MM.1S (cell line): Measurements from ENCODE around the gene HOXB6.

ENCODE experiments used
- DNase-seq: peaks from one replicate; pipeline ENCODE4 v3.0.0-alpha.2; 2015
- H2AFZ ChIP-seq: fragments of 300-600 bp; sonication (generic); 2 replicates; pipeline ENCODE4 v1.6.0; 2016; ENCODE audit warnings: antibody characterized with exemption, low read length
- H3F3A ChIP-seq: fragments of 300-600 bp; sonication (generic); 2 replicates; pipeline ENCODE4 v1.6.1; 2016; ENCODE audit warnings: mild to moderate bottlenecking, antibody characterized with exemption, low read length, moderate library complexity, mixed read lengths; ENCODE audit not compliant: insufficient read depth
- H3K27ac ChIP-seq: fragments of 300-600 bp; sonication (generic); 2 replicates; pipeline ENCODE4 v1.5.1; 2016; ENCODE audit warnings: mild to moderate bottlenecking, low read length
- H3K27me3 ChIP-seq: fragments of 300-600 bp; sonication (generic); replicated peaks from 2 replicates; pipeline ENCODE4 v1.6.0; 2016; ENCODE audit warnings: low read length; ENCODE audit not compliant: insufficient read depth
- H3K36me3 ChIP-seq: fragments of 300-600 bp; sonication (generic); replicated peaks from 2 replicates; pipeline ENCODE4 v1.6.1; 2016; ENCODE audit warnings: mild to moderate bottlenecking, low read length, mixed read lengths; ENCODE audit not compliant: insufficient read depth
- H3K4me1 ChIP-seq: fragments of 300-600 bp; sonication (generic); 2 replicates; pipeline ENCODE4 v1.6.1; 2016; ENCODE audit warnings: low read length, mixed read lengths
- H3K4me2 ChIP-seq: fragments of 300-600 bp; sonication (generic); 2 replicates; pipeline ENCODE4 v1.6.0; 2016; ENCODE audit warnings: low read depth, low read length
- H3K4me3 ChIP-seq: fragments of 300-600 bp; sonication (generic); 2 replicates; pipeline ENCODE4 v1.5.1; 2016; ENCODE audit warnings: low read length, mixed read lengths
- H3K79me2 ChIP-seq: fragments of 300-600 bp; sonication (generic); 2 replicates; pipeline ENCODE4 v1.6.1; 2016; ENCODE audit warnings: mixed run types, low read length, mixed read lengths
- H3K9ac ChIP-seq: fragments of 300-600 bp; sonication (generic); 2 replicates; pipeline ENCODE4 v1.6.1; 2016; ENCODE audit warnings: low read length, mixed read lengths
- H3K9me2 ChIP-seq: fragments of 300-600 bp; sonication (generic); replicated peaks from 2 replicates; pipeline ENCODE4 v1.6.1; 2016; ENCODE audit warnings: mild to moderate bottlenecking, low read length, mixed read lengths; ENCODE audit not compliant: insufficient read depth
- H3K9me3 ChIP-seq: fragments of 300-600 bp; sonication (generic); replicated peaks from 2 replicates; pipeline ENCODE4 v1.6.1; 2016; ENCODE audit warnings: mild to moderate bottlenecking, low read length, mixed read lengths; ENCODE audit not compliant: insufficient read depth
- H4K20me1 ChIP-seq: fragments of 300-600 bp; sonication (generic); 2 replicates; pipeline ENCODE4 v1.6.1; 2016; ENCODE audit warnings: mild to moderate bottlenecking, low read length, moderate library complexity, mixed read lengths; ENCODE audit not compliant: insufficient read depth
- EZH2 ChIP-seq: fragments of 300-600 bp; sonication (generic); optimal IDR thresholded peaks from 2 replicates; pipeline ENCODE3; 2017; ENCODE audit warnings: low read depth, mild to moderate bottlenecking, antibody characterized with exemption, low read length, mixed read lengths
- EZH2phosphoT487 ChIP-seq: fragments of 300-600 bp; sonication (generic); IDR thresholded peaks from 2 replicates; pipeline ENCODE4 v1.6.1; 2018; ENCODE audit warnings: antibody characterized with exemption, low read length
- TF ChIP-seq, protein P1 (sequence below): fragments of 300-600 bp; sonication (generic); IDR thresholded peaks from 2 replicates; pipeline ENCODE4 v1.5.1; 2016; ENCODE audit warnings: antibody characterized with exemption, low read length, mixed read lengths

Gene HOXB6

GRCh38 chr17:48571826-48572417 lies 32.9 kb downstream of the HOXB6 start:
- Histone ChIP-seq H3K27ac (no peak overlapping the region), H3K79me2 (peaks cover 6% of the 10 kb centered on the region), H4K20me1 (no peaks in the 10 kb centered on the region), H3K4me3 (no peak overlapping the region), H3K4me1 (peaks cover 8% of the 10 kb centered on the region), H3K27me3 (no peaks in the 10 kb centered on the region), H3K36me3 (no peaks in the 10 kb centered on the region), H3K4me2 (no peak overlapping the region), H3K9me2 (no peaks in the 10 kb centered on the region), H2AFZ (no peak overlapping the region), H3K9ac (no peak overlapping the region), H3F3A (no peaks in the 10 kb centered on the region), H3K9me3 (no peaks in the 10 kb centered on the region)
- TF ChIP-seq EZH2phosphoT487 (no peak), EZH2 (no peak)
- TF ChIP-seq, protein P1, sequence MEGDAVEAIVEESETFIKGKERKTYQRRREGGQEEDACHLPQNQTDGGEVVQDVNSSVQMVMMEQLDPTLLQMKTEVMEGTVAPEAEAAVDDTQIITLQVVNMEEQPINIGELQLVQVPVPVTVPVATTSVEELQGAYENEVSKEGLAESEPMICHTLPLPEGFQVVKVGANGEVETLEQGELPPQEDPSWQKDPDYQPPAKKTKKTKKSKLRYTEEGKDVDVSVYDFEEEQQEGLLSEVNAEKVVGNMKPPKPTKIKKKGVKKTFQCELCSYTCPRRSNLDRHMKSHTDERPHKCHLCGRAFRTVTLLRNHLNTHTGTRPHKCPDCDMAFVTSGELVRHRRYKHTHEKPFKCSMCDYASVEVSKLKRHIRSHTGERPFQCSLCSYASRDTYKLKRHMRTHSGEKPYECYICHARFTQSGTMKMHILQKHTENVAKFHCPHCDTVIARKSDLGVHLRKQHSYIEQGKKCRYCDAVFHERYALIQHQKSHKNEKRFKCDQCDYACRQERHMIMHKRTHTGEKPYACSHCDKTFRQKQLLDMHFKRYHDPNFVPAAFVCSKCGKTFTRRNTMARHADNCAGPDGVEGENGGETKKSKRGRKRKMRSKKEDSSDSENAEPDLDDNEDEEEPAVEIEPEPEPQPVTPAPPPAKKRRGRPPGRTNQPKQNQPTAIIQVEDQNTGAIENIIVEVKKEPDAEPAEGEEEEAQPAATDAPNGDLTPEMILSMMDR = no peak
- DNase-seq = no peak

DNA sequence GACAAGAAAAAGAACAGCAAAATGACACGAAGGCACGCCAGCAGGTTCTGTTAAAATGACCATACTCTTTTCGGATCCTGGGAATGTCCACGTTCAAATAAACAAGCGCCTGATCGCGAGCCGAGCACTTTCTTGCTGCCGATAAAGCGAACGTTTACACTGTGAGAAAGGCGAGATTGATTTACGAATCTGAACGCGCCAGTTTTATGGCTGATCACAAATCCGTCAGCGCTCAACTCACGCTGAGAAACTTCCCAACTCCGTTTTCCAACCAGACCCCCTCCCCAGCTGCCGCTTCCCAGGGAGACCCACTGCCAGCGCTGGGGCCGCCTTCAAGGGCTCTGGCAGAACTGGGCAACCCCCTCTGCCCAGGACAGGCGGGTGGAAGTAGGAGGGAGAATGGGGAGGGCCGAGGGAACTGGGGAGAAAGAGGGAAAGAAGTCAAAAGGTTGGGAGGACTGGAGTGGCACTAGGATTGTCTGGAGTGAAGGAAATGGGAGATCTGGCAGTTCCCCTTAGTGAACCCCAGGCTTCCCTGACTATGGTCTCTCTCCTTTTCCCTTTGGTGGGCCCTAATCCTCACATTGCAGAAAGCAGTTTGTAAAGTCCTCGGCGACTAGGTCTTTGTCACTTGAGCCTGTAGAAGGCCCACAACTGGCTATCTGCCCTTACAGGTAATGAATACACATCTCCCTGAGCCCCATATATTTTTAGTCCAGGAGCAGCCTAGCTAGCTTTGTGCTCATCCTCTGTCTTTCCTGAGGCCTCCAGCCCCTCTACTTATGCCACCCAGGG lies 33.6 kb downstream of the HOXB6 start:
- H3K27me3 ChIP-seq = no peaks in the 10 kb centered on the region
- no peak for TF ChIP-seq EZH2phosphoT487
- TF ChIP-seq, protein P1 = no peak
- TF ChIP-seq EZH2 = no peak
- H4K20me1 ChIP-seq = no peaks in the 10 kb centered on the region
- H3K4me2 ChIP-seq = no peak overlapping the region
- no peaks in the 10 kb centered on the region for H3K9me3 ChIP-seq
- H3F3A ChIP-seq = no peaks in the 10 kb centered on the region
- H3K36me3 ChIP-seq = no peaks in the 10 kb centered on the region
- H3K9ac ChIP-seq = no peak overlapping the region
- 0 out of 2 replicates have a peak, but pooled peaks cover 3% of the 10 kb centered on the region for H3K79me2 ChIP-seq
- H3K9me2 ChIP-seq = no peaks in the 10 kb centered on the region
- H3K4me1 ChIP-seq = peaks cover 6% of the 10 kb centered on the region
- no peak overlapping the region for H2AFZ ChIP-seq
- no peak overlapping the region for H3K4me3 ChIP-seq
- H3K27ac ChIP-seq = no peak overlapping the region
- no peak for DNase-seq

DNA sequence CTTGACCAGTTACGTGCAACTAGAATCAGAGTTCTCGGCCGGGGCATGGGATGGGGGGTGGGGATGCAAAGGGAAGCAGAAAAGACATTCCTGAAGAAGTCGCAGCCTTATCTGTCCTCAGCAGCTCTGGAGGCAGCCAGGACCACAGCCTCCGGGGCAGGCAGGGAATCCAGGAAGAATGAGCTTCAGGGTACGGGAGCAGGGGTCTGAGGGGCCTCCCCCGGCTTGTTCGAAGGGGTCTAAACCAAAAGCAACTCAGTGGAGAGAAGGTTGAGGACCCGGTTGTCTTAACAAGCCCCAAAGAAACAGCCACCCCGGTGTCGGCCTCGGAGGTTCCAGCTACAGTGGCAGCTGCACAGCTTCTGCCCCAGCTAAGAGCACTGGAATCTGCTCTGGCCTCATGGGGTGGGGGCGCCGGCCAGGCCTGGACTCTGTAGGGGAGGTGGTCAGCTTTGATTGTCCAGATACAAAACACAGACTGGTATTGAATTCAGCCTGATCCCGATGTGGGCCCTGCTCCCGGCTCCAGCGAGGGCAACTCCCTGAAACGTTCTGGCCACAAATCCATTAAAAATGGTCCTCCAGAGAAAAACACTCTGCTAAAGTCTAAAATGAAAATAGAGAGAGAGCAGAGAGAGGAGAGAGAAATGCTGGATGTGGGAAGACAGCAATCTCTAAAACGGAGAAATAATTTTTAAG lies 34.3 kb downstream of the HOXB6 start:
- Histone ChIP-seq H3F3A (no peaks in the 10 kb centered on the region), H3K36me3 (no peaks in the 10 kb centered on the region), H3K79me2 (0 out of 2 replicates have a peak, but pooled peaks cover 3% of the 10 kb centered on the region), H4K20me1 (no peaks in the 10 kb centered on the region), H3K4me3 (no peak overlapping the region), H3K9me3 (no peaks in the 10 kb centered on the region), H3K9me2 (no peaks in the 10 kb centered on the region), H3K27me3 (no peaks in the 10 kb centered on the region), H2AFZ (no peak overlapping the region), H3K4me1 (no peaks in the 10 kb centered on the region), H3K9ac (no peak overlapping the region), H3K27ac (no peak overlapping the region), H3K4me2 (no peak overlapping the region)
- no peak for TF ChIP-seq EZH2
- TF ChIP-seq, protein P1 = no peak
- TF ChIP-seq EZH2phosphoT487 = no peak
- DNase-seq = no peak
